PFSK-1 (cell line): ENCODE data around the gene ZFAND3.

Experiments
- FOXP2 ChIP-seq: optimal IDR thresholded peaks from 2 replicates; pipeline ENCODE3; 2011; ENCODE audit warnings: borderline replicate concordance, control low read depth, inconsistent platforms; ENCODE audit not compliant: insufficient read depth; ENCODE audit errors: extremely low read length, extremely low read depth
- POLR2AphosphoS5 ChIP-seq: IDR thresholded peaks from 2 replicates; pipeline ENCODE4 v1.6.1; 2012; ENCODE audit warnings: low read depth, mild to moderate bottlenecking, control low read depth, low read length, moderate library complexity
- TAF1 ChIP-seq: IDR thresholded peaks from 2 replicates; pipeline ENCODE4 v1.6.1; 2012; ENCODE audit warnings: low read length, control low read depth, borderline replicate concordance; ENCODE audit not compliant: insufficient read depth
- TF ChIP-seq, protein P1 (sequence below), 2 experiments: IDR thresholded peaks; 2 replicates each; pipeline versions ENCODE4 v1.6.1 to v1.8.0; 2011 to 2012; ENCODE audit warnings: low read depth in 2 of 2, low read length in 2 of 2, control low read depth in 1 of 2, inconsistent platforms in 1 of 2, mild to moderate bottlenecking in 1 of 2, moderate library complexity in 1 of 2; ENCODE audit not compliant: insufficient read depth in 1 of 2

DNA sequence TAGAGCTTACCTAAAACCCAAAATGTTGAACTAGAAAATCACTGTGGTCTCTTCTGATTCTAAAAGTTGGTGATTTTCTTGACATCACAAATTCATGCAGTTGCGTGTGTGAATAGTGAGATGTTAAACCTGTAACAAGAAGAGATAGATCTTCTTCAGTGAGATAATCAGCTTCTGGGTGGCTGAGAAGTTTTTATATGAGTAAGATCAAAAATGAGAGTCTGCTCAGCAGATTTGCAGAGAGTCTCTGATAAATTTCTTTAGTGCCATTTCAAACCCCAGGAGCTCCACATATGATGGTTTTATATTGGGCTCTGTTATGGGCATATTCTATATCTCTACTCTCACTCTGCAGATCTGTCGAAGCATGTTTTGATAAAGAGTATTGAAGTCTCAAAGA lies 185.4 kb downstream of the ZFAND3 start:
- TF ChIP-seq FOXP2 (no peak), TAF1 (no peak), POLR2AphosphoS5 (no peak)
- TF ChIP-seq, protein P1, sequence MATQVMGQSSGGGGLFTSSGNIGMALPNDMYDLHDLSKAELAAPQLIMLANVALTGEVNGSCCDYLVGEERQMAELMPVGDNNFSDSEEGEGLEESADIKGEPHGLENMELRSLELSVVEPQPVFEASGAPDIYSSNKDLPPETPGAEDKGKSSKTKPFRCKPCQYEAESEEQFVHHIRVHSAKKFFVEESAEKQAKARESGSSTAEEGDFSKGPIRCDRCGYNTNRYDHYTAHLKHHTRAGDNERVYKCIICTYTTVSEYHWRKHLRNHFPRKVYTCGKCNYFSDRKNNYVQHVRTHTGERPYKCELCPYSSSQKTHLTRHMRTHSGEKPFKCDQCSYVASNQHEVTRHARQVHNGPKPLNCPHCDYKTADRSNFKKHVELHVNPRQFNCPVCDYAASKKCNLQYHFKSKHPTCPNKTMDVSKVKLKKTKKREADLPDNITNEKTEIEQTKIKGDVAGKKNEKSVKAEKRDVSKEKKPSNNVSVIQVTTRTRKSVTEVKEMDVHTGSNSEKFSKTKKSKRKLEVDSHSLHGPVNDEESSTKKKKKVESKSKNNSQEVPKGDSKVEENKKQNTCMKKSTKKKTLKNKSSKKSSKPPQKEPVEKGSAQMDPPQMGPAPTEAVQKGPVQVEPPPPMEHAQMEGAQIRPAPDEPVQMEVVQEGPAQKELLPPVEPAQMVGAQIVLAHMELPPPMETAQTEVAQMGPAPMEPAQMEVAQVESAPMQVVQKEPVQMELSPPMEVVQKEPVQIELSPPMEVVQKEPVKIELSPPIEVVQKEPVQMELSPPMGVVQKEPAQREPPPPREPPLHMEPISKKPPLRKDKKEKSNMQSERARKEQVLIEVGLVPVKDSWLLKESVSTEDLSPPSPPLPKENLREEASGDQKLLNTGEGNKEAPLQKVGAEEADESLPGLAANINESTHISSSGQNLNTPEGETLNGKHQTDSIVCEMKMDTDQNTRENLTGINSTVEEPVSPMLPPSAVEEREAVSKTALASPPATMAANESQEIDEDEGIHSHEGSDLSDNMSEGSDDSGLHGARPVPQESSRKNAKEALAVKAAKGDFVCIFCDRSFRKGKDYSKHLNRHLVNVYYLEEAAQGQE (IDR thresholded peaks at IDR 0.05; ENCODE audit: insufficient read depth in 1 of 2, low read depth in 2 of 2, low read length in 2 of 2): no peak
